Measurements from ENCODE around the gene FGF14. TPM values are rescaled to one million over a fixed set of nuclear protein-coding genes. Genes with fewer than 3 reads are reported as not detected.
"Not testable (repeated sequence)": the region's sequence is repeated elsewhere in the genome, so short reads cannot be mapped to it uniquely, and the experiment has no call there.

FGF14 gene
- polyA plus RNA-seq, 1 donor, result 0.23 TPM

- DNase-seq (ENCODE audit: low read depth), result no peak
These were observed 265.0 kb downstream of the FGF14 start for GRCh38 chr13:102136735-102137296.

- no peak for DNase-seq (ENCODE audit: low read depth)
These were observed 269.0 kb downstream of the FGF14 start for GRCh38 chr13:102132777-102133295.

GRCh38 chr13:102131246-102131645 is 270.6 kb downstream of the FGF14 start:
- DNase-seq (ENCODE audit: low read depth), result no peak

- DNase-seq (ENCODE audit: low read depth), result no peak
These were observed 273.5 kb downstream of the FGF14 start for GRCh38 chr13:102128216-102128810.

- DNase-seq (ENCODE audit: low read depth), result no peak
These were observed 274.7 kb downstream of the FGF14 start for GRCh38 chr13:102127153-102127552.

- DNase-seq (ENCODE audit: low read depth), result no peak
These were observed 279.7 kb downstream of the FGF14 start for GRCh38 chr13:102122147-102122546.

GRCh38 chr13:102117175-102117831 is 284.5 kb downstream of the FGF14 start:
- DNase-seq (ENCODE audit: low read depth), result no peak

GRCh38 chr13:102103469-102103868 is 298.4 kb downstream of the FGF14 start:
- no peak for DNase-seq (ENCODE audit: low read depth)

GRCh38 chr13:102100234-102100633 is 301.6 kb downstream of the FGF14 start:
- no peak for DNase-seq (ENCODE audit: low read depth)

- no peak for DNase-seq (ENCODE audit: low read depth)
These were observed 304.1 kb downstream of the FGF14 start for GRCh38 chr13:102097708-102098107.

- not testable (repeated sequence) for DNase-seq (ENCODE audit: low read depth)
These were observed 308.6 kb downstream of the FGF14 start for GRCh38 chr13:102093288-102093687.

GRCh38 chr13:102091231-102091630 is 310.6 kb downstream of the FGF14 start:
- no peak for DNase-seq (ENCODE audit: low read depth)

GRCh38 chr13:102090532-102090931 is 311.3 kb downstream of the FGF14 start:
- no peak for DNase-seq (ENCODE audit: low read depth)

- DNase-seq (ENCODE audit: low read depth), result no peak
These were observed 312.1 kb downstream of the FGF14 start for GRCh38 chr13:102089722-102090121.

GRCh38 chr13:102089177-102089576 is 312.7 kb downstream of the FGF14 start:
- no peak for DNase-seq (ENCODE audit: low read depth)

GRCh38 chr13:102073251-102073650 is 328.6 kb downstream of the FGF14 start:
- no peak for DNase-seq (ENCODE audit: low read depth)

GRCh38 chr13:102071711-102072110 is 330.1 kb downstream of the FGF14 start:
- DNase-seq (ENCODE audit: low read depth), result no peak

GRCh38 chr13:102068323-102068722 is 333.5 kb downstream of the FGF14 start:
- not testable (repeated sequence) for DNase-seq (ENCODE audit: low read depth)

GRCh38 chr13:102055090-102055779 is 346.6 kb downstream of the FGF14 start:
- no peak for DNase-seq (ENCODE audit: low read depth)

- DNase-seq (ENCODE audit: low read depth), result no peak
These were observed 352.0 kb downstream of the FGF14 start for GRCh38 chr13:102049853-102050252.

- DNase-seq (ENCODE audit: low read depth), result no peak
These were observed 356.1 kb downstream of the FGF14 start for GRCh38 chr13:102045731-102046130.

GRCh38 chr13:102042746-102043145 is 359.1 kb downstream of the FGF14 start:
- no peak for DNase-seq (ENCODE audit: low read depth)
